DOHH2 (cell line): ENCODE results near the gene FAM20A.

Experiments
- EZH2phosphoT487 ChIP-seq: fragments of 200-600 bp; sonication (generic); IDR thresholded peaks from 2 replicates; pipeline ENCODE4 v1.6.1; 2017; ENCODE audit warnings: borderline replicate concordance, mild to moderate bottlenecking, antibody characterized with exemption, low read length, moderate library complexity, mixed read lengths
- TF ChIP-seq, protein P1 (sequence below): fragments of 200-600 bp; sonication (generic); IDR thresholded peaks from one replicate; pipeline ENCODE4 v1.5.1; 2014; ENCODE audit warnings: antibody characterized with exemption, mild to moderate bottlenecking, low read depth, low read length; ENCODE audit not compliant: poor library complexity, severe bottlenecking

DNA sequence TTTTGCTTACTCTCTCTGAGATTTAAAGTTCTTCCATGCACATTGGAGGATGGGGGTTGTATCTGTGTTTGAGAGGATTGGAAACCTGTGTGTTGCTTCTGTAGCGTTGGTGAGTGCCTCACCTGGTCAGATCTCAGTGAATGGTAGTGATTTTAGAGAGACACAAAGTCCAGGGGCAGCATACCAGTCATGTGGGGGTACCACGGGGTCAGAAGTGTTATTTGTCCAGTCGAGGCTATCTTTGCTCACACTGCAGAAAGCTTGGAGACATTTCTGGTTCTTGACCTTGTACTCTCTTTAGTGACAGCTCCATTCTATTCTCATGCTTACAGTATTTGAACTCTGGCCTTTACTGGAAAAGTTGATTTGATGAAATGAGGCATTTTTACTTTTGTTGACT, 65.2 kb downstream of the FAM20A start:
- TF ChIP-seq, protein P1, sequence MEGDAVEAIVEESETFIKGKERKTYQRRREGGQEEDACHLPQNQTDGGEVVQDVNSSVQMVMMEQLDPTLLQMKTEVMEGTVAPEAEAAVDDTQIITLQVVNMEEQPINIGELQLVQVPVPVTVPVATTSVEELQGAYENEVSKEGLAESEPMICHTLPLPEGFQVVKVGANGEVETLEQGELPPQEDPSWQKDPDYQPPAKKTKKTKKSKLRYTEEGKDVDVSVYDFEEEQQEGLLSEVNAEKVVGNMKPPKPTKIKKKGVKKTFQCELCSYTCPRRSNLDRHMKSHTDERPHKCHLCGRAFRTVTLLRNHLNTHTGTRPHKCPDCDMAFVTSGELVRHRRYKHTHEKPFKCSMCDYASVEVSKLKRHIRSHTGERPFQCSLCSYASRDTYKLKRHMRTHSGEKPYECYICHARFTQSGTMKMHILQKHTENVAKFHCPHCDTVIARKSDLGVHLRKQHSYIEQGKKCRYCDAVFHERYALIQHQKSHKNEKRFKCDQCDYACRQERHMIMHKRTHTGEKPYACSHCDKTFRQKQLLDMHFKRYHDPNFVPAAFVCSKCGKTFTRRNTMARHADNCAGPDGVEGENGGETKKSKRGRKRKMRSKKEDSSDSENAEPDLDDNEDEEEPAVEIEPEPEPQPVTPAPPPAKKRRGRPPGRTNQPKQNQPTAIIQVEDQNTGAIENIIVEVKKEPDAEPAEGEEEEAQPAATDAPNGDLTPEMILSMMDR: no peak
- TF ChIP-seq EZH2phosphoT487: no peak
